DND-41 (cell line): ENCODE data around the gene ADAM21.

Experiments
- CTCF ChIP-seq: IDR thresholded peaks from 2 replicates; pipeline ENCODE4 v1.5.1; 2012; ENCODE audit warnings: borderline replicate concordance, low read length, moderate library complexity, mild to moderate bottlenecking; ENCODE audit not compliant: poor library complexity, severe bottlenecking; ENCODE audit errors: extremely low read depth
- EZH2 ChIP-seq: IDR thresholded peaks from 3 replicates; pipeline ENCODE4 v1.6.1; 2012; ENCODE audit warnings: borderline replicate concordance, low read depth, mild to moderate bottlenecking, moderate library complexity, low read length, inconsistent platforms; ENCODE audit not compliant: severe bottlenecking

GRCh38 chr14:70407621-70408020 lies 44.4 kb upstream of the ADAM21 start:
- TF ChIP-seq CTCF, result no peak
- no peak for TF ChIP-seq EZH2
